Measurements from ENCODE around the gene APBB1IP. TPM values are rescaled to one million over a fixed set of nuclear protein-coding genes. Genes with fewer than 3 reads are reported as not detected.
A peak's percentile ranks its signal among the peaks of the same experiment; 100 is the strongest.
"Not testable (repeated sequence)": the region's sequence is repeated elsewhere in the genome, so short reads cannot be mapped to it uniquely, and the experiment has no call there.

APBB1IP gene
- total and polyA plus RNA-seq, 2 donors from 2014 or later, result 4.1 to 20.5 TPM

GRCh38 chr10:26571655-26572054 lies 133.5 kb downstream of the APBB1IP start:
- H3K4me1 ChIP-seq (ENCODE audit: control insufficient read depth in 2 of 3, insufficient read depth in 2 of 3, low read depth in 1 of 3, low read length in 3 of 3), result no peaks in the 10 kb centered on the region
- no peak overlapping the region for H3K27ac ChIP-seq (ENCODE audit: low read depth in 2 of 2, low read length in 2 of 2)
- no peak for TF ChIP-seq CTCF (IDR thresholded peaks at IDR 0.05; ENCODE audit: borderline replicate concordance, extremely low read depth, insufficient read depth)
- H3K27me3 ChIP-seq (ENCODE audit: control insufficient read depth, insufficient read depth, low read length), result no peaks in the 10 kb centered on the region
- H3K9me3 ChIP-seq (ENCODE audit: control insufficient read depth in 2 of 3, insufficient read depth in 1 of 3, low read length in 3 of 3), result no peaks in the 10 kb centered on the region
- DNase-seq (no peak), FAIRE-seq (no peak)
- intact Hi-C loops (cut with DNase I), result no loop called here
- no peak overlapping the region for H3K9ac ChIP-seq (ENCODE audit: low read length in 3 of 3)
- no peak overlapping the region for H3K4me3 ChIP-seq (ENCODE audit: low read length in 3 of 3)
- no peaks in the 10 kb centered on the region for H3K36me3 ChIP-seq (ENCODE audit: control insufficient read depth in 2 of 3, insufficient read depth in 3 of 3, low read length in 3 of 3)

GRCh38 chr10:26573674-26574073 lies 135.5 kb downstream of the APBB1IP start:
- no peaks in the 10 kb centered on the region for H3K9me3 ChIP-seq (ENCODE audit: control insufficient read depth in 2 of 3, insufficient read depth in 1 of 3, low read length in 3 of 3)
- no peaks in the 10 kb centered on the region for H3K4me1 ChIP-seq (ENCODE audit: control insufficient read depth in 2 of 3, insufficient read depth in 2 of 3, low read depth in 1 of 3, low read length in 3 of 3)
- H3K4me3 ChIP-seq (ENCODE audit: low read length in 3 of 3), result no peak overlapping the region
- FAIRE-seq (no peak), DNase-seq (peak in 1 of 5 donors; percentile 6)
- H3K27me3 ChIP-seq (ENCODE audit: control insufficient read depth, insufficient read depth, low read length), result no peaks in the 10 kb centered on the region
- no peak overlapping the region for H3K27ac ChIP-seq (ENCODE audit: low read depth in 2 of 2, low read length in 2 of 2)
- intact Hi-C loops (cut with DNase I), result no loop called here
- no peaks in the 10 kb centered on the region for H3K36me3 ChIP-seq (ENCODE audit: control insufficient read depth in 2 of 3, insufficient read depth in 3 of 3, low read length in 3 of 3)
- no peak overlapping the region for H3K9ac ChIP-seq (ENCODE audit: low read length in 3 of 3)
- TF ChIP-seq CTCF (IDR thresholded peaks at IDR 0.05; ENCODE audit: borderline replicate concordance, extremely low read depth, insufficient read depth), result no peak

- Histone ChIP-seq H3K27me3 (ENCODE audit: control insufficient read depth, insufficient read depth, low read length) (no peaks in the 10 kb centered on the region), H3K4me1 (ENCODE audit: control insufficient read depth in 2 of 3, insufficient read depth in 2 of 3, low read depth in 1 of 3, low read length in 3 of 3) (no peaks in the 10 kb centered on the region), H3K27ac (ENCODE audit: low read depth in 2 of 2, low read length in 2 of 2) (no peak overlapping the region), H3K4me3 (ENCODE audit: low read length in 3 of 3) (no peak overlapping the region), H3K9ac (ENCODE audit: low read length in 3 of 3) (no peak overlapping the region), H3K9me3 (ENCODE audit: control insufficient read depth in 2 of 3, insufficient read depth in 1 of 3, low read length in 3 of 3) (no peaks in the 10 kb centered on the region), H3K36me3 (ENCODE audit: control insufficient read depth in 2 of 3, insufficient read depth in 3 of 3, low read length in 3 of 3) (no peaks in the 10 kb centered on the region)
- no peak for TF ChIP-seq CTCF (IDR thresholded peaks at IDR 0.05; ENCODE audit: borderline replicate concordance, extremely low read depth, insufficient read depth)
- intact Hi-C loops (cut with DNase I), result no loop called here
- no peak for DNase-seq
- no peak for FAIRE-seq
These were observed 136.6 kb downstream of the APBB1IP start for GRCh38 chr10:26574783-26575182.

- intact Hi-C loops (cut with DNase I); H3K9ac ChIP-seq (ENCODE audit: low read length in 3 of 3); H3K4me3 ChIP-seq (ENCODE audit: low read length in 3 of 3); H3K36me3 ChIP-seq (ENCODE audit: control insufficient read depth in 2 of 3, insufficient read depth in 3 of 3, low read length in 3 of 3); H3K4me1 ChIP-seq (ENCODE audit: control insufficient read depth in 2 of 3, insufficient read depth in 2 of 3, low read depth in 1 of 3, low read length in 3 of 3); DNase-seq; H3K27ac ChIP-seq (ENCODE audit: low read depth in 2 of 2, low read length in 2 of 2); H3K27me3 ChIP-seq (ENCODE audit: control insufficient read depth, insufficient read depth, low read length); H3K9me3 ChIP-seq (ENCODE audit: control insufficient read depth in 2 of 3, insufficient read depth in 1 of 3, low read length in 3 of 3); FAIRE-seq: not testable (repeated sequence)
These were observed 140.2 kb downstream of the APBB1IP start for GRCh38 chr10:26578371-26578770.
